Hepatocyte (in vitro differentiated cells): Measurements from ENCODE around the gene QSOX2. TPM values are rescaled to one million over a fixed set of nuclear protein-coding genes. Genes with fewer than 3 reads are reported as not detected.

ENCODE experiments used
- DNase-seq: peaks from one replicate; pipeline ENCODE4 v3.0.0-alpha.2; 2016; ENCODE audit warnings: low spot score
- H2AFZ ChIP-seq: fragments of 200-600 bp; sonication (generic); 2 replicates; pipeline ENCODE4 v1.6.0; 2016; ENCODE audit warnings: antibody characterized with exemption, mild to moderate bottlenecking
- H3K27ac ChIP-seq: fragments of 200-600 bp; sonication (generic); 2 replicates; pipeline ENCODE4 v1.5.1; 2016; ENCODE audit warnings: mild to moderate bottlenecking
- H3K27me3 ChIP-seq: fragments of 200-600 bp; sonication (generic); 2 replicates; pipeline ENCODE4 v1.6.1; 2016
- H3K36me3 ChIP-seq: fragments of 200-600 bp; sonication (generic); replicated peaks from 2 replicates; pipeline ENCODE4 v1.5.1; 2016; ENCODE audit warnings: low read depth; ENCODE audit not compliant: insufficient read depth
- H3K4me1 ChIP-seq: fragments of 200-600 bp; sonication (generic); 2 replicates; pipeline ENCODE4 v1.5.1; 2016; ENCODE audit warnings: mild to moderate bottlenecking, moderate library complexity; ENCODE audit not compliant: insufficient read depth
- H3K4me2 ChIP-seq: fragments of 200-600 bp; sonication (generic); 2 replicates; pipeline ENCODE4 v1.6.0; 2016
- H3K4me3 ChIP-seq: fragments of 200-600 bp; sonication (generic); 2 replicates; pipeline ENCODE4 v1.5.1; 2016; ENCODE audit warnings: mild to moderate bottlenecking
- H3K79me2 ChIP-seq: fragments of 200-600 bp; sonication (generic); 2 replicates; pipeline ENCODE4 v1.6.0; 2017; ENCODE audit warnings: mild to moderate bottlenecking
- H3K9me2 ChIP-seq: fragments of 200-600 bp; sonication (generic); replicated peaks from 2 replicates; pipeline ENCODE4 v1.6.0; 2017; ENCODE audit warnings: mild to moderate bottlenecking; ENCODE audit not compliant: insufficient read depth
- H3K9me3 ChIP-seq: fragments of 200-600 bp; sonication (generic); 2 replicates; pipeline ENCODE4 v1.5.1; 2016; ENCODE audit warnings: low read depth, mild to moderate bottlenecking
- H4K20me1 ChIP-seq: fragments of 200-600 bp; sonication (generic); 2 replicates; pipeline ENCODE4 v1.6.0; 2016; ENCODE audit warnings: mild to moderate bottlenecking; ENCODE audit not compliant: insufficient read depth, poor library complexity, severe bottlenecking
- EZH2 ChIP-seq: fragments of 200-600 bp; sonication (generic); IDR thresholded peaks from 2 replicates; pipeline ENCODE4 v1.6.1; 2016; ENCODE audit warnings: antibody characterized with exemption, mild to moderate bottlenecking, borderline replicate concordance
- EZH2phosphoT487 ChIP-seq: fragments of 200-600 bp; sonication (generic); IDR thresholded peaks from one replicate; pipeline ENCODE4 v1.6.1; 2018; ENCODE audit warnings: antibody characterized with exemption, mild to moderate bottlenecking, low read depth, moderate library complexity; ENCODE audit not compliant: unreplicated experiment, severe bottlenecking
- WGBS: methylation state at CpG from one replicate; pipeline ENCODE4 v1.1.6; 2016; ENCODE audit warnings: low lambda C conversion rate; ENCODE audit errors: missing lambda C conversion rate; 5-methylcytosine and 5-hydroxymethylcytosine counted together
- polyA plus RNA-seq: library from polyadenylated mRNA; unstranded; fragments of >200 nt; fragmentation: Nextera tagmentation; extraction: Ambion mirVana; gene quantifications from 2 replicates; pipeline ENCODE4 v1.2.1, GENCODE V29; 2016
- total RNA-seq: library from RNA; depleted of rRNA; stranded (reverse); fragments of >200 nt; gene quantifications from 2 replicates; pipeline ENCODE4 v1.2.3, GENCODE V29; 2014
- TF ChIP-seq, protein P1 (sequence below): fragments of 200-600 bp; sonication (generic); IDR thresholded peaks from 2 replicates; pipeline ENCODE4 v1.5.1; 2016; ENCODE audit warnings: antibody characterized with exemption, mild to moderate bottlenecking; ENCODE audit not compliant: poor library complexity

Gene QSOX2
- total and polyA plus RNA-seq, 2 experiments from 2014 or later = 3.3 to 11.0 TPM

DNA sequence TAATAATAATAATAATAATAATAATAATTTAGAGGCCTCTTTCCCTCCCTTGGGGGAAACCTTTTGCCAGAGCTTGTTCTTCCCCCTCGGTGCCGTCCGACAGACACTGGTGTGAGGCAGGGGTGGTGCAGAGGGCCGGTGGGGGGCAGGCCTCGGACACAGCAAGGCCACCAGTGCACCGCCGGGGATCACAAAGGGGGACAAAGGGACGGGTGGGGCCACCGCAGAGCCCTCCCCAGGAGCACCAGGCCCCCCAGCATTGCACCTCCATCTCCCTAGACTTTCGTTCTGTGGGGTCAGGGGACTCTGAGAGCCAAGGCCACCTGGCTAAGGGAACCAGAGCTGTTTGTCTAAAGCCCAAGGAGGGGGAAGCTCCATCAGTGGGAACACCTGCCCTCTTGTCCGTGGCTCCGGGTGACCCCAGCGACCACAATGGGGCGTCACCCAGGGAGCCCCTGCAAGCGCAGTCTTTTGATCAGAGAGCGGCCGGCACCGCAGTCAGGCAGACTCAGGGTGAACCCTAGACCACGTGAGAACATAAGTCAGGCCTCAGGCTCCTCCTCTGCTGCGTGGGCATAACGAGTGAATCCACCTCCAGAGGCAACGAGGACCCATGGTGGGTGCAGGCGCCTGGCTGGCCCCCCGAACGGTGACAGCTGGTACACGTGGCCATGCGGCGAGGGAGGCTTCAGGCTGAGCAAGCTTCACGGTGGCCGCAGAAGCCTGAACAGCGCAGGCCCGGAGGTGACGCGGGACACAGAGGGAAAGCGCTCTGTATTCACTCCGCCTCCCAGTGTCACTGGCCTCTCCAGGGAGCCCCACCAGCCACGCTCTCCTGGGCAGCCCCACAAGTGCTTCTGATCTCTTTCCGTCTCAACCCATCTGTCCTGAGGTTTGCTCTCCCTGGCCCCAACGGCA lies 12.0 kb upstream of the QSOX2 start:
- H3K4me1 ChIP-seq = no peaks in the 10 kb centered on the region
- no peak for DNase-seq
- H3K9me3 ChIP-seq = no peaks in the 10 kb centered on the region
- TF ChIP-seq EZH2phosphoT487 (no peak), EZH2 (no peak)
- TF ChIP-seq, protein P1, sequence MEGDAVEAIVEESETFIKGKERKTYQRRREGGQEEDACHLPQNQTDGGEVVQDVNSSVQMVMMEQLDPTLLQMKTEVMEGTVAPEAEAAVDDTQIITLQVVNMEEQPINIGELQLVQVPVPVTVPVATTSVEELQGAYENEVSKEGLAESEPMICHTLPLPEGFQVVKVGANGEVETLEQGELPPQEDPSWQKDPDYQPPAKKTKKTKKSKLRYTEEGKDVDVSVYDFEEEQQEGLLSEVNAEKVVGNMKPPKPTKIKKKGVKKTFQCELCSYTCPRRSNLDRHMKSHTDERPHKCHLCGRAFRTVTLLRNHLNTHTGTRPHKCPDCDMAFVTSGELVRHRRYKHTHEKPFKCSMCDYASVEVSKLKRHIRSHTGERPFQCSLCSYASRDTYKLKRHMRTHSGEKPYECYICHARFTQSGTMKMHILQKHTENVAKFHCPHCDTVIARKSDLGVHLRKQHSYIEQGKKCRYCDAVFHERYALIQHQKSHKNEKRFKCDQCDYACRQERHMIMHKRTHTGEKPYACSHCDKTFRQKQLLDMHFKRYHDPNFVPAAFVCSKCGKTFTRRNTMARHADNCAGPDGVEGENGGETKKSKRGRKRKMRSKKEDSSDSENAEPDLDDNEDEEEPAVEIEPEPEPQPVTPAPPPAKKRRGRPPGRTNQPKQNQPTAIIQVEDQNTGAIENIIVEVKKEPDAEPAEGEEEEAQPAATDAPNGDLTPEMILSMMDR = no peak
- no peak overlapping the region for H3K4me2 ChIP-seq
- no peaks in the 10 kb centered on the region for H3K27me3 ChIP-seq
- H3K4me3 ChIP-seq = no peak overlapping the region
- no peaks in the 10 kb centered on the region for H3K79me2 ChIP-seq
- no peak overlapping the region for H3K27ac ChIP-seq
- H4K20me1 ChIP-seq = no peaks in the 10 kb centered on the region
- no peak overlapping the region for H2AFZ ChIP-seq
- H3K36me3 ChIP-seq = no peaks in the 10 kb centered on the region
- 95% methylated on average over 38 of the region's 39 CpGs for WGBS
- H3K9me2 ChIP-seq = no peaks in the 10 kb centered on the region

DNA sequence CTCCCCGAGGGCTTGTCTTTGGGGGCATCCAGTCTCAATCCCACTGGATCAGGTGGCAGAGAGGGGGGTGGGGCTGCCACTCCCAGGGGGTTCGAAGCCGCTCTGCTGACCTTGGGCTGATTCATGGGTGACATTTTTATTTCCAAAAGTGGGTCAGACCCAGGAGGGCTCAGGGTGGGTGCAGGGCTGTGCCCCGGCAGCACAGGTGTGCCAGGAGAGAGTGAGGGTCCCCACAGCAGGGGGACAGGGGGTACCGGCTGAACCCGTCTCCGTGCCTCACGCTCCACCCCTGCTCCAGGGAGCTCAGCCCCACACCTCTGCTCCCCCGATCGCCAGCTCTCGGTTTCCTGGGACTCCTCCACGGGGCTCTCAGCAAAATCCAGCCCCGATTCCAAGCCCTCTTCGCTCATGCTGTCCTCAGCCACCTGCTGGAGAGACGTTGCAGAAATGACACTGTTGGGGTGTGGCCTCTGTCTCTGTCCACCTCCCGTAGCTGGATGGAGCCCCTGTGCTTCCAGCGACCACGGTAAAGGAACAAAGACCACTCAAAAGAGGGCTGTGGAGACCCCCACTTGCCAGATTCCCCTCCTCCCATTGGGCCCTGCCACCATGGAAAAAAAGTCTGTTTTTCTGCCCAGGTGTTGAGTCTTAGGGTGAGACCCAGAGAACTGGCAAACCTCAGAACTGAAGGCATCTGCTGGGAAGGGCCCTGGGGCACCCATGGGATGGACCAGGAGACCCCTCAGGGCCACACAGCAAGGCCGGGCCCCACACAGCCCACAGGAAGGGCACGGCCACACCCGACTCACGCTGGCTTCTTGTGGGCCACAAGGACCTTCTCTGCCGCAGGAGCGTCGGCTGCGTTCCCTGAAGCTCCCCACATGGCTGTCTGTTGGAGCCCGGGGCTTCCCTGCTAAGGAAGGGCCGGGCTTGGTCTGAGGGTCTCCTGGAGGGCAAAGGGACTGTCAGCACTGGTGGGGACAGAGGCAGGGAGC lies 10.6 kb upstream of the QSOX2 start:
- no peaks in the 10 kb centered on the region for H3K36me3 ChIP-seq
- no peak for DNase-seq
- H3K27me3 ChIP-seq = no peaks in the 10 kb centered on the region
- WGBS = 77% methylated on average over 27 of the region's 28 CpGs
- no peak overlapping the region for H2AFZ ChIP-seq
- H3K79me2 ChIP-seq = no peaks in the 10 kb centered on the region
- TF ChIP-seq, protein P1 = no peak
- no peak for TF ChIP-seq EZH2phosphoT487
- no peak for TF ChIP-seq EZH2
- no peak overlapping the region for H3K27ac ChIP-seq
- H4K20me1 ChIP-seq = no peaks in the 10 kb centered on the region
- H3K9me2 ChIP-seq = no peaks in the 10 kb centered on the region
- H3K4me1 ChIP-seq = no peaks in the 10 kb centered on the region
- no peak overlapping the region for H3K4me3 ChIP-seq
- no peaks in the 10 kb centered on the region for H3K9me3 ChIP-seq
- H3K4me2 ChIP-seq = no peak overlapping the region

DNA sequence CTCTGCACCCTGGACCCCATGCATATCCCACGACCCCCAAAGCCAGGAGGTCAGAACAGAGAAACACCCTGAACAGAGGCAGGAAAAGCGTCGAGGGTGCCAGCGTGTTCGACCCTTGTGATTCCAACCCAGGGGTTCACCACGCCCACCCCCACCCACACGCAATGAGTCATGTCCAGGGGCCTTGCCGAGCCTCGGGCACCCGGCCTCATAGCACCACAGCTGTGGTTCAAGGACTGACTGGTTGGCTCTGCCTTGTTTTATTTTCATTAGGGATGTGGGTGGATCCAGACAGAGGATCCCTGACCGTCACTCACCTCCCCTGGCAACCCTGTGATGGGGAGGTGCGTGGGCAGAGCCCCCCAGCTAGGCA lies 9.5 kb upstream of the QSOX2 start:
- Histone ChIP-seq H3K27me3 (no peaks in the 10 kb centered on the region), H3K4me2 (no peak overlapping the region), H3K9me3 (no peaks in the 10 kb centered on the region), H3K4me3 (no peak overlapping the region), H3K4me1 (no peaks in the 10 kb centered on the region), H3K27ac (no peak overlapping the region), H2AFZ (no peak overlapping the region), H3K36me3 (no peaks in the 10 kb centered on the region), H4K20me1 (no peaks in the 10 kb centered on the region), H3K79me2 (no peaks in the 10 kb centered on the region), H3K9me2 (no peaks in the 10 kb centered on the region)
- TF ChIP-seq, protein P1 = no peak
- TF ChIP-seq EZH2 (no peak), EZH2phosphoT487 (no peak)
- WGBS = 73% methylated on average over 12 of the region's 12 CpGs
- DNase-seq = no peak
